Measurements from ENCODE around the gene NEURL2.

- TF ChIP-seq, protein P1, sequence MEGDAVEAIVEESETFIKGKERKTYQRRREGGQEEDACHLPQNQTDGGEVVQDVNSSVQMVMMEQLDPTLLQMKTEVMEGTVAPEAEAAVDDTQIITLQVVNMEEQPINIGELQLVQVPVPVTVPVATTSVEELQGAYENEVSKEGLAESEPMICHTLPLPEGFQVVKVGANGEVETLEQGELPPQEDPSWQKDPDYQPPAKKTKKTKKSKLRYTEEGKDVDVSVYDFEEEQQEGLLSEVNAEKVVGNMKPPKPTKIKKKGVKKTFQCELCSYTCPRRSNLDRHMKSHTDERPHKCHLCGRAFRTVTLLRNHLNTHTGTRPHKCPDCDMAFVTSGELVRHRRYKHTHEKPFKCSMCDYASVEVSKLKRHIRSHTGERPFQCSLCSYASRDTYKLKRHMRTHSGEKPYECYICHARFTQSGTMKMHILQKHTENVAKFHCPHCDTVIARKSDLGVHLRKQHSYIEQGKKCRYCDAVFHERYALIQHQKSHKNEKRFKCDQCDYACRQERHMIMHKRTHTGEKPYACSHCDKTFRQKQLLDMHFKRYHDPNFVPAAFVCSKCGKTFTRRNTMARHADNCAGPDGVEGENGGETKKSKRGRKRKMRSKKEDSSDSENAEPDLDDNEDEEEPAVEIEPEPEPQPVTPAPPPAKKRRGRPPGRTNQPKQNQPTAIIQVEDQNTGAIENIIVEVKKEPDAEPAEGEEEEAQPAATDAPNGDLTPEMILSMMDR (IDR thresholded peaks at IDR 0.05), result no peak
- peak in 2 of 3 donors; percentile 75 to 76 for TF ChIP-seq POLR2A (IDR thresholded peaks at IDR 0.05)
These were observed 9.8 kb downstream of the NEURL2 start, which contains the start of gene ZSWIM1 for GRCh38 chr20:45880988-45881788.

All from body of pancreas (tissue), 4 donors.